PC-9 (cell line): ENCODE data around the gene ACAP2. TPM values are rescaled to one million over a fixed set of nuclear protein-coding genes. Genes with fewer than 3 reads are reported as not detected.

Source experiments
- BruUV-seq: library from RNA; stranded (reverse); fragments of 400-500 nt; replicated peaks from 2 replicates; lab custom pipeline; 2021; lab: Mats Ljungman, UMichigan
- CTCF ChIA-PET: fragments of 300-600 bp; sonication (Branson Sonifier 250); formaldehyde crosslinking; loops from one replicate; lab custom pipeline; 2022; ENCODE audit warnings: antibody characterized with exemption; lab: Charles Lee
- POLR2A ChIA-PET: fragments of 300-600 bp; sonication (Branson Sonifier 250); formaldehyde crosslinking; loops from one replicate; lab custom pipeline; 2022; ENCODE audit warnings: antibody characterized with exemption; ENCODE audit not compliant: unreplicated experiment; lab: Charles Lee
- DNase-seq, 2 experiments: peaks; one replicate each; pipeline versions ENCODE4 v3.0.0 to v3.0.0-alpha.2; 2015 to 2022; ENCODE audit warnings: mixed read lengths in 1 of 2
- H2AFZ ChIP-seq: fragments of 200-600 bp; sonication (generic); 2 replicates; pipeline ENCODE4 v1.8.1; 2017; ENCODE audit warnings: antibody characterized with exemption
- H3F3A ChIP-seq: fragments of 200-600 bp; sonication (generic); 2 replicates; pipeline ENCODE4 v1.8.1; 2017; ENCODE audit warnings: antibody characterized with exemption, mild to moderate bottlenecking, low read depth; ENCODE audit not compliant: insufficient read depth
- H3K27ac ChIP-seq: fragments of 200-600 bp; sonication (generic); 2 replicates; pipeline ENCODE4 v1.6.1; 2016; ENCODE audit warnings: mixed run types
- H3K27me3 ChIP-seq: fragments of 200-600 bp; sonication (generic); 2 replicates; pipeline ENCODE4 v1.6.1; 2016; ENCODE audit warnings: low read depth, mixed run types; ENCODE audit not compliant: insufficient read depth
- H3K36me3 ChIP-seq: fragments of 200-600 bp; sonication (generic); 2 replicates; pipeline ENCODE4 v1.6.1; 2016; ENCODE audit warnings: low read depth, mixed run types
- H3K4me1 ChIP-seq: fragments of 200-600 bp; sonication (generic); replicated peaks from 2 replicates; pipeline ENCODE4 v1.6.1; 2016; ENCODE audit warnings: mixed run types; ENCODE audit not compliant: insufficient read depth
- H3K4me2 ChIP-seq: fragments of 200-600 bp; sonication (generic); 2 replicates; pipeline ENCODE4 v1.6.1; 2017; ENCODE audit warnings: mixed run types
- H3K4me3 ChIP-seq: fragments of 200-600 bp; sonication (generic); 2 replicates; pipeline ENCODE4 v1.6.1; 2016; ENCODE audit warnings: mixed run types
- H3K79me2 ChIP-seq: fragments of 200-600 bp; sonication (generic); 2 replicates; pipeline ENCODE4 v1.6.1; 2017; ENCODE audit warnings: low read depth, mixed run types
- H3K9me2 ChIP-seq: fragments of 200-600 bp; sonication (generic); 2 replicates; pipeline ENCODE4 v1.8.1; 2017; ENCODE audit warnings: mild to moderate bottlenecking; ENCODE audit not compliant: insufficient read depth
- H3K9me3 ChIP-seq: fragments of 200-600 bp; sonication (generic); 2 replicates; pipeline ENCODE4 v1.8.1; 2016; ENCODE audit warnings: low read depth; ENCODE audit not compliant: insufficient read depth
- H4K20me1 ChIP-seq: fragments of 200-600 bp; sonication (generic); 2 replicates; pipeline ENCODE4 v1.8.1; 2017; ENCODE audit not compliant: insufficient read depth
- CTCF ChIP-seq: fragments of 200-600 bp; sonication (generic); conservative IDR thresholded peaks from 2 replicates; pipeline ENCODE4 v1.6.1; 2017; ENCODE audit warnings: mixed run types, antibody characterized with exemption, mild to moderate bottlenecking, moderate library complexity
- EZH2 ChIP-seq: fragments of 200-600 bp; sonication (generic); IDR thresholded peaks from 2 replicates; pipeline ENCODE4 v1.8.0; 2017; ENCODE audit warnings: antibody characterized with exemption, low read depth
- intact Hi-C: fragments of 100-400 bp; cut with micrococcal nuclease; formaldehyde crosslinking; loops from one replicate; pipeline ENCODE4 v1.10.0; 2022; ENCODE audit not compliant: unreplicated experiment
- total RNA-seq: library from RNA; stranded (reverse); gene quantifications from 2 replicates; pipeline ENCODE4 v1.2.3, GENCODE V29; 2021

The ACAP2 gene
- total RNA-seq, 1 experiment from 2014 or later: 67.9 TPM

DNA sequence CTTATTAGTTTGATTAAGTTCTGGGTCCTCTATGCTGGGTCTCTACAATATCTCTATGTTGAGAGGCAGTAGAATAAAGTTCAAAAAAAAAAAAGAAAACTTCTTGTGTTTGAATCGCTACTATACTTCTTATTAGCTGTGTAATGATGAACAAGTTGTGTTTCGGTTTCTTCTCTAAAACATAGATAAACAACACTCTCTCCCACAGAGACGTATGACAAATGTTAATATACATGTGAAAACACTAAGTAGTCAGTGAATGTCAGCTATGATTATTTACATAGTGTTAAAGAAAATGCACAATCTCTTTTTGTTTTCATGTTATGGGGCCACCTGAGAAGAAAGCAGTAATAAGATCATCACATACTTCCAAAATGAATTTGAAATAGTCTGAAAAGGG lies 45.3 kb downstream of the ACAP2 start:
- intact Hi-C loops: no loop called here
- Histone ChIP-seq H3K9me2 (no peaks in the 10 kb centered on the region), H2AFZ (no peak overlapping the region), H3K27ac (no peak overlapping the region), H3K36me3 (no peaks in the 10 kb centered on the region), H3F3A (no peaks in the 10 kb centered on the region), H3K4me3 (no peak overlapping the region), H3K27me3 (no peaks in the 10 kb centered on the region), H3K9me3 (no peaks in the 10 kb centered on the region), H4K20me1 (peaks cover 11% of the 10 kb centered on the region), H3K4me1 (peaks cover 13% of the 10 kb centered on the region; the same call in 1 of the 2 replicates), H3K79me2 (peaks cover 95% of the 10 kb centered on the region), H3K4me2 (no peak overlapping the region)
- POLR2A ChIA-PET: no interaction called here
- DNase-seq: no peak
- CTCF ChIA-PET: interaction anchor here (0.6 kb wide), 1 partner anchor 43 kb away, joined by 3 read pairs; no protein-coding TSS in a partner anchor
- BruUV-seq: no TSS peak
- TF ChIP-seq EZH2 (no peak), CTCF (no peak)

DNA sequence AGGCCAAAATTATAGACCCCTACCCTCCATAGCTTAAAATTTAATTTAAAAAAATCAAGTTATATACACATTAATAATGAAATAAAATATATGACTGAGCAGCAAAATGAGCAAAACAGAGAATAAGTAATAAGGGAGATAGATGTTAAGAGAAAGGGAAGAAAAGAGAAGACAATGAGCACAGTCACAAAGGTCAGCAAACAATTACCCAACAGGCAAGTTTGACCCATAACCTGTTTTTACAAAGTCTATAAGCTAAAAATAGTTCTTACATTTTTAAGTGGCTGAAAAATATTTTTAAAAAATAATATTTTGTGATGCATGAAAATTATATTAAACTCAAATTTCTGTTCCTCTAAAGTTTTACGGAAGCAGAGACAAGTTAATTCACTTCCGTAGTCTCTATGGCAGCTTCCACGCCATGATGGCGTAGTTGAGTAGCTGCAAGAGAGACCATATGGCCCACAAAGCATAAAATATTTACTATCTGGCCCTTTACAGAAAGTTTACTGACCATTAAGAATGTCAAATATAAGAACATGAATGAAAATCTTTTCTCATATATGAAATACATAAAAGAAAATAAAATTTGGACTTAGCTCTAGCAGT lies 47.5 kb downstream of the ACAP2 start:
- TF ChIP-seq EZH2 (no peak), CTCF (no peak)
- no peaks in the 10 kb centered on the region; the same call in 1 of the 2 replicates for H3K36me3 ChIP-seq

GRCh38 chr3:195394700-195395099 lies 48.1 kb downstream of the ACAP2 start:
- no peaks in the 10 kb centered on the region for H3K9me2 ChIP-seq
- H3K4me1 ChIP-seq: peaks cover 13% of the 10 kb centered on the region; the same call in 1 of the 2 replicates
- no peaks in the 10 kb centered on the region for H3K27me3 ChIP-seq
- no peaks in the 10 kb centered on the region for H3K9me3 ChIP-seq
- H4K20me1 ChIP-seq: peaks cover 4% of the 10 kb centered on the region
- no peak for DNase-seq
- intact Hi-C loops: no loop called here
- H3K4me3 ChIP-seq: no peak overlapping the region
- no peak overlapping the region for H3K27ac ChIP-seq
- TF ChIP-seq CTCF (no peak), EZH2 (no peak)
- no peaks in the 10 kb centered on the region; the same call in 1 of the 2 replicates for H3K36me3 ChIP-seq
- H3F3A ChIP-seq: no peaks in the 10 kb centered on the region
- H3K79me2 ChIP-seq: peaks cover 73% of the 10 kb centered on the region
- BruUV-seq: no TSS peak
- H2AFZ ChIP-seq: no peak overlapping the region
- ChIA-PET CTCF (no interaction called here), POLR2A (interaction anchor here (0.6 to 0.7 kb wide), 2 partner anchors 148 to 787 kb away, joined by 4 to 22 read pairs; no protein-coding TSS in a partner anchor)
- no peak overlapping the region for H3K4me2 ChIP-seq

More for the DNA sequence above, 47.5 kb downstream of the ACAP2 start:
- BruUV-seq: no TSS peak
- H4K20me1 ChIP-seq: peaks cover 4% of the 10 kb centered on the region
- H2AFZ ChIP-seq: no peak overlapping the region
- intact Hi-C loops: no loop called here
- H3K4me1 ChIP-seq: peaks cover 13% of the 10 kb centered on the region; the same call in 1 of the 2 replicates
- H3K9me3 ChIP-seq: no peaks in the 10 kb centered on the region
- H3K27me3 ChIP-seq: no peaks in the 10 kb centered on the region
- DNase-seq: no peak
- no peaks in the 10 kb centered on the region for H3F3A ChIP-seq
- H3K4me3 ChIP-seq: no peak overlapping the region
- ChIA-PET POLR2A (interaction anchor here (0.6 kb wide), 1 partner anchor 147 kb away, joined by 4 read pairs; no protein-coding TSS in a partner anchor), CTCF (no interaction called here)
- peaks cover 78% of the 10 kb centered on the region for H3K79me2 ChIP-seq
- no peak overlapping the region for H3K4me2 ChIP-seq
- H3K27ac ChIP-seq: no peak overlapping the region
- no peaks in the 10 kb centered on the region for H3K9me2 ChIP-seq
